ENCODE results near the gene SEZ6L2.
"Not testable (repeated sequence)": the region's sequence is repeated elsewhere in the genome, so short reads cannot be mapped to it uniquely, and the experiment has no call there.

Gene SEZ6L2

DNA sequence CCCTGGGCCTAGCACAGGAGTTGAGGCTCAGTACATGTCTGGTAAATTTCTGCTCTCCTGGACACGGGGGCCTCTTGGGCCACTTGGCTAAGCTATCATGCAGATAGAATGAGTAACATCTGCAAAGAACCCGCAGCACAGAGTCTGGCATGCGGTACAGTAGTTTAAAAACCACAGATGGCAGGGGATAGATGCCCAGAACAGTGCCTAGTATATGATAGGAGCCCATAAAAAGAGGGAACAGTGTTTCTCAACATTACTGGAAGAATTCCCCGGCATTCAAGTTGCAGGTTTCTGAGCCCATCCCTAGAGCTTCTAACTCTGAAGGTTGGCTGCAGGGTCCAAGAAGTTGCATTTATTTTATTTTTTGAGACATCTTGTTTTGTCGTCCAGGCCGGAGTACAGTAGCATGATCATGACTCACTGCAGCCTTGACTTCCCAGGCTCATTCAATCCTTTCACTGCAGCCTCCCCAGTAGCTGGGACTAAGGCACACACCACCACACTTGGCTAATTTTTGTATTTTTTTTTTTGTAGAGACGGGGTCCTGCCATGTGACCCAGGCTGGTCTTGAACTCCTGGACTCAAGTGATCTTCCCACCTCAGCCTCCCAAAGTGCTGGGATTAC is 42.1 kb downstream of the SEZ6L2 start:
- DNase-seq (ENCODE audit: low read depth, low spot score) = no peak

DNA sequence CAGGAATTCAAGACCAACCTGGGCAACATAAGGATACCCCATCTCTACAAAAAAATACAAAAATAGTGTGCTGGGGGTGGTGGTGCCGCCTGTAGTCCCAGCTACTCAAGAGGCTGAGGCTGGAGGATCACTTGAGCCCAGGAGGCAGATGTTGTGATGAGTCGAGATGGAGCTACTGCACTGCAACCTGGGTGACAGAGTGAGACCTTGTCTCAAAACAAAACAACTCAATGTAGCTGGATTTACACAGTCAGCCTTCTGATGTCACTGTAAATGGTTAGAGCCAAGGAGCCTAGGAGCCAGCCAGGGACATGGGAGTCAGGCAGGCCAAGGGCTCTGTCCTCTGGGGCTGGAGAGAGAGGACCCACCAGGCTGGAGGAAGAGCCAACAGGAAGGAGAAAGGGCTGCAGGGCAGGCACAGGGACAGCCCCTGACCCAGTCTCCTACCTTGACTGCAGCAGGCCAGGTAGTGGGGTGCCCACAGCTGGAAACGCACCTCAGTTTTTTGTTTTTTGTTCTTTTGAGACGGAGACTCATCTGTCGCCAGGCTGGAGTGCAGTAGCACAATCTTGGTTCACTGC is 44.7 kb downstream of the SEZ6L2 start:
- no peak for DNase-seq (ENCODE audit: low read depth, low spot score)

DNA sequence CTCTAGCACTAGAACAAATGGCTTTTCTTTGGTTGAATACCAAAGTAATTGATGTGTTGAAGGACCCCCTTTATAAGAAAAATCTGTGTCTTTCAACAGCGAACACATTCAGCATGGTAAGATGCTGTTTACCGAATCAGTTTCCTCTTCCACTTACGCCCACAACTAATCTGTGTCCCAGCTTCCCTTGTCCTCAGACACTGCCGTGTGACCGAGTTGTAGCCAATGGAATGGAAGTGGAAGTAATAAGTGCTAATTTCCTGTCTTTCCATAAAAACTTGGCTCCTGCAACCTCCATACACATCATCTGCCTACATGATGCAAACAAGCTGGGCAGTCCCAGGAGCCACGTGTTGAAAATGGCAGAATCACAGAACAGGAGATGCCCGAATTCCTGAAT is 46.7 kb downstream of the SEZ6L2 start:
- no peak for DNase-seq (ENCODE audit: low read depth, low spot score)

DNA sequence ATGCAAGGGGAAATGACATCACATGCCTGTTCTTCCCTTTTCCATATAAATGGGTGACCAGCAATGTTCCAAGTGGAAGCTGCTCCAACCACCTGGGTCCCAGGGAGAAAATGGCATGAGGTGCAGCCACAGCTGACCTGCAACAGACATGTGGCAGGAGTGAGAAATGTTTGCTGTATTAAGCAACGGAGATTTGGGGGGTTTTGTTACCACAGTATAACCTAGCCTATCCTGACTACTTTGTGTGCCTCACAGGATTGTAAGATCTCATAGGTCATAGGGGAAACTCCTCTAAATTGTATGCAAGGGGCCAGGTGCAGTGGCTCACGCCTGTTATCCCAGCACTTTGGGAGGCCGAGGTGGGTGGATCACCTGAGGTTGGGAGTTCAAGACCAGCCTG is 48.4 kb downstream of the SEZ6L2 start:
- no peak for DNase-seq (ENCODE audit: low read depth, low spot score)

DNA sequence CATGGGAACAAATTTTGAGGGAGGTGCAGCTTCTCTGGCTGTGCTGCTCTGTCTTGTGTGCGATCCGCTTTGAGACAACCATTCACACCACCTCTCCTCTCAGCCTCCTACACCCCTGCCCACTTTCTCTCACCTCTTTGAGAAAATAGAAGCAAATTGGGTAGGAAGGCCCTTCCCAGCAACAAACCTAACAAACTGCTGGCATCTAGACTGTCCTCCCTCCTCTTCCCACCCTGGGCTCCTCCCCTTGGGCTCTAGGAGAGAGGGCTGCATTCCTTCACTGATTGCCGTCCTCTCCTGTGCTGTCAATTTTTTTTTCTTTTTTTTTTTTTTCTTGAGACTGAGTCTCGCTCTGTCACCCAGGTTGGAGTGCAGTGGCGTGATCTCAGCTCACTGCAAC is 49.8 kb downstream of the SEZ6L2 start:
- DNase-seq (ENCODE audit: low read depth, low spot score) = no peak

DNA sequence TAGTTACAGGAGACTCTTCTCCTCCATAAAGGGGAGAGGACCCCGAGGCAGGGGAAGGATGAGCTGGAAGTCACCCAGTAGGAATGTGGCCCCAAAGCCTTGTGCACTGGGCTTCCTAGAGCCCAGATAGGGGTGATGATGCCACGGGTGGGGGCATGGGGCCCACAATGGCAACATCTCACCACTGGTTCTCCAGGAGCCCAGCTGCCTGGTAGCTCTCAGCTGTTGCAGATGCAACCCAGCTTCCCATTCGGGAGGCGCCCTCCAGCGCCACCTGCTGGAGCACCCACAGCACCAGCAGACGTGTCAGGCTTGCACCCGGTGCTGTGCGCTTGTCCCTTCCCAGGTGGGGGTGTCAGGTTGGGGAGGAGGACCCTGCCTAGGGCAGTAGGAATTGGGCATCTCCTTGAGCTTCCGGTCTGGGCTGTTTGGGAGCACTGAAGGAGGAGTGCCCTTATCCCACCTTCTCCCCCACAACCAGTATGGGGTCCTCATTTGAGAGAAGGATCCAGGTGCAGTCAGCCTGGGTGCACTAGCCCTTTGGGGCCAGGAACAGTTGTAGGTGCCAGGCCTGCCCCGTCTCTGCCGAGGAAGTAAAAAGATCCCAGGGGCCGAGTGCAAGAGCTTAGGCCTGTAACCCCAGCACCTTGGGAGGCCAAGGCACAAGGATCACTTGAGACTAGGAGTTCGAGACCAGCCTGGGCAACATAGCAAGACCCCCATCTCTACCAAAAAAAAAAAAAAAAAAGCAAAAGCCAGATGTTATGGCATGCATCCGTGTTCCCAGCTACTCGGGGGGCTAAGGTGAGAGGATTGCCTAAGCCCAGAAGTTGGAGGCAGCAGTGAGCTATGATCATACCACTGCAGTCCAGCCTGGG is 50.7 kb downstream of the SEZ6L2 start:
- DNase-seq (ENCODE audit: low read depth, low spot score) = no peak

DNA sequence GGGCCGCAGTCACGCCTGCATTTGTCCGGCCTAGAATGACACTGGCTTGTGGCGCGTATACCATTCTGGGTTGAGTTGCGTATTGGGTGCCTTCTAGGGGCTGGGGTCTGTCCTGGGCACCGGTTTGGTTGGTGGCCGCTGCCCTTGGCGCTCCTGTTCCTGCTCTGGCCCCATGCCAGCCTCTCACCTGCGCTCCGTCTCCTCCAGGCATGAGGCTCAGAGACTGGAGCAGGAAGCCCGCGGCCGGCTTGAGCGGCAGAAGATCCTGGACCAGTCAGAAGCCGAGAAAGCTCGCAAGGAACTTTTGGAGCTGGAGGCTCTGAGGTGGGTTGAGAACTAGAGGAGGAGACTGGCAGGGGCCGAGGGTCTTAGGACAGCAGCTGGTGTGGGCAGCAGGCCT is 53.7 kb downstream of the SEZ6L2 start:
- no peak for DNase-seq (ENCODE audit: low read depth, low spot score)

DNA sequence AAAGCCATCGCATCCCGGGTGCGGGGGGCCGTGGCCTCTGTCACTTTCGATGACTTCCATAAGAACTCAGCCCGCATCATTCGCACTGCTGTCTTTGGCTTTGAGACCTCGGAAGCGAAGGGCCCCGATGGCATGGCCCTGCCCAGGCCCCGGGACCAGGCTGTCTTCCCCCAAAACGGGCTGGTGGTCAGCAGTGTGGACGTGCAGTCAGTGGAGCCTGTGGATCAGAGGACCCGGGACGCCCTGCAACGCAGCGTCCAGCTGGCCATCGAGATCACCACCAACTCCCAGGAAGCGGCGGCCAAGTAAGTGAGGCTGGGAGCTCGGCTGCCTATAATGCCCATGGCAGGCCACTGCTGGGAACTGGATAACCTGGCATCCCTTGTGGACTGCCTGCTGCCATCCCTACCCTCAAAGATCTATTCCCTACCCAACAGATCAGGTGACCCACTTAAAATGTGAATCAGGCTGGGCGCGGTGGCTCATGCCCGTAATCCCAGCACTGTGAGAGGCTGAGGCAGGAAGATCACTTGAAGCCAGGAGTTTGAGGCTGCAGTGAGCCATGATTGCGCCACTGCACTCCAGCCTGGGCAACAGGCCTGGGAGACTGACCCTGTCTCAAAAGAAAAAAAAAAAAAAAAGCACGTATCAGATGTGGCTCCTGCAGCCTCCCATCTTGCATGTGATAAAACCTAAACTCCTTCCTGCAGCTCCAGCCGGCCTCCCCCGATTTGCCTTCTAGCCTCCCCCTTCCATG is 54.6 kb downstream of the SEZ6L2 start:
- DNase-seq (ENCODE audit: low read depth, low spot score) = no peak

DNA sequence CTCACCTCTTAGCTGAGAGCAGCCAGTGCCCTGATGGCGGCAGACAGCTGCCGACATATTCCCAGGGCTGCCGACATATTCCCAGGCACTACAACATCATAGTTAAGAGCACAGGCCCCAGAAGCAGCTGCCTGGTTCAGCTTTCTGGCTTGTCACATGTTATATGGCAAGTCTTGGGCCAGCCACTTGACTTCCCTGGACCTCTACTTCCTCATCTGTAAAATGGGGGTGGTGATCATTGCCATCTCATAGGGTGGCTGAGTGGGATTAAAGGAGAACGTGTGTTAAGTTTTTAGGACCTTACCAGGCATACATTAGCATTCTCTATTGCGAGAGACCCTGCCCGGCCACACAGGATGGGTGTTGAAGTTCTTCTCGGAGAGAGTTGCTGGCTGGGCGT is 55.4 kb downstream of the SEZ6L2 start:
- no peak for DNase-seq (ENCODE audit: low read depth, low spot score)

DNA sequence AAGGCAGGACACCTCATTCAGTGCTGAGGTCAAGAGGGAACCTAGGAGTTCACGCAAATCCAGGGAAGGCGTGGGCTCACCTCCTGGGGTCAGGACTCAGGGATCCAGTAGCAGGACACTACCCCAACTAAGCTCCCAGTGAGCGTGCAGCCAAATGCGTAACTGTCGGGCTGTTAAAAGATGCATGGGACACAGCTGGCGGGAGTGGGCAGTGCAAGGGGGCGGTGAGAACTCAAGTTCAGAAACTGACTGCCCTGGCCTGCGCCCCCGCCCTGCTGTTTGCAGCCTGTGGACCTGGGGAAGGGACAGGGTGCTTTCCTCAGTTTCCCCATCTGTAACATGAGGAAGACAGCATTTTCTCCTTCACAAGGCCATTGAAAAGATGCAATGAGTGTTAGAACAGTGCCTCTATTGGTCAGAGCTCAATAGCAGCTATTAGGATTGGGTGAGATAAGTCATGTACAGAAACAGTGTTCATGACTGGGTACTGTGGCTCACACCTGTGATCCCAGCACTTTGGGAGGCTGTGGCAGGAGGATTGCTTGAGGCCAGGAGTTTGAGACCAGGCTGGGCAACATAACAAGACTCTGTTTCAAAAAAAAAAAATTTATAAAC is 56.5 kb downstream of the SEZ6L2 start:
- DNase-seq (ENCODE audit: low read depth, low spot score) = no peak

DNA sequence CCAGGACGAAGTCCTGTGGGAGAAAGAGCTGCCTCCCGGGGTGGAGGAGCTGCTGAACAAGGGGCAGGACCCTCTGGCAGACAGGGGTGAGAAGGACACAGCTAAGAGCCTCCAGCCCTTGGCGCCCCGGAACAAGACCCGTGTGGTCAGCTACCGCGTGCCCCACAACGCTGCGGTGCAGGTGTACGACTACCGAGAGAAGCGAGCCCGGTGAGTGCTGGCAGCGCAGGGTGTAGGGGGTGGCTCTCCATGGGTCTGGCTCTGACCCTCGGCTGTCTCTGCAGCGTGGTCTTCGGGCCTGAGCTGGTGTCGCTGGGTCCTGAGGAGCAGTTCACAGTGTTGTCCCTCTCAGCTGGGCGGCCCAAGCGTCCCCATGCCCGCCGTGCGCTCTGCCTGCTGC is 57.7 kb downstream of the SEZ6L2 start:
- DNase-seq (ENCODE audit: low read depth, low spot score) = no peak

DNA sequence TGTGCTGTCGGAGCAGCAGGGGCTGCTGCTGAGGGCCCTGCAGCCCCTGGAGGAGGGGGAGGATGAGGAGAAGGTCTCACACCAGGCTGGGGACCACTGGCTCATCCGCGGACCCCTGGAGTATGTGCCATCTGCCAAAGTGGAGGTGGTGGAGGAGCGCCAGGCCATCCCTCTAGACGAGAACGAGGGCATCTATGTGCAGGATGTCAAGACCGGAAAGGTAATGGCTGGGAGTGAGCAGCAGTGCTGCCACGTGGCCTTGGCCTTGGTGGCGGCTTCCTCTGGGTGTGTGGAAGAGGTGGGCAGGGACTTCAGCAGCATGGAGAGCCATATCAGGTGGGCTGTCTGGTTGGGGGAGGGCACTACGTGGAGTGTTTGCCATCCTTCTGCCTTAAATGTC is 59.1 kb downstream of the SEZ6L2 start:
- no peak for DNase-seq (ENCODE audit: low read depth, low spot score)

DNA sequence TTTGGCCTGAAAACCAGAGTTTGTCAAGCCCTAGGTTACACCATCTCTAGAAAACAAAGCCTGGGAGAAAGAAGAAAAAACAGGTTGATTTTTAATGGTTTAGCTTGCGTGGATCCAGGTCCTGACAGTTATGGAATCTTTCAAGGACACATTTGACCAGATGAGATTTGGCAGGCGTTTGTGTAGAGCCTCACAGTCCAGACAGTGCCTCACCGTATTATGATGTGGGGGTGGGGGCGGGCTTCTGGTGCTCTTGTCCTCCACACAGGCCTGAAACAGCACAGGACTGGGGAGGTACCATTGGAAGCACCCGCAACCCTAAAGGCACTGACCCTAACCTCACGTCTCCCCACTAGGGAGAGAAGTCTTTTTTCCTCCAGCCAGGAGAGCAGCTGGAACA is 59.5 kb downstream of the SEZ6L2 start:
- DNase-seq (ENCODE audit: low read depth, low spot score) = no peak

DNA sequence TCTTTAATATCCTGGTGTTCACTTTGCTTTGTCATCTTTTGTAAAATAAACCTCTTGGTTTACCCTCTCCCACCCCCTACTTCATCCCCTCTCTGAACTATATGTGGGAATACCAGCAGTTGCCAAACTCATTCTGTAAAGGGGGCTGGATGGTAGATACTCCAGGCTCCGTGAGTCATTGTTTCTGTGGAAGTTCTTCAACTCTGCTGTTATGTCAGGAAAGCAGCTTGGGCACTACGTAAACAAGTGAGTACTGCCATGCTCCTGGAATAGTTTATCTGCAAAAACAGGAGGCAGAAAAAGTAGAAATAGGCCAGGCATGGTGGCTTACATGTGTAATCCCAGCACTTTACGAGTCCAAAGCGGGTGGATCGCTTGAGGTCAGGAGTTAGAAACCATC is 61.5 kb downstream of the SEZ6L2 start:
- DNase-seq (ENCODE audit: low read depth, low spot score) = no peak

DNA sequence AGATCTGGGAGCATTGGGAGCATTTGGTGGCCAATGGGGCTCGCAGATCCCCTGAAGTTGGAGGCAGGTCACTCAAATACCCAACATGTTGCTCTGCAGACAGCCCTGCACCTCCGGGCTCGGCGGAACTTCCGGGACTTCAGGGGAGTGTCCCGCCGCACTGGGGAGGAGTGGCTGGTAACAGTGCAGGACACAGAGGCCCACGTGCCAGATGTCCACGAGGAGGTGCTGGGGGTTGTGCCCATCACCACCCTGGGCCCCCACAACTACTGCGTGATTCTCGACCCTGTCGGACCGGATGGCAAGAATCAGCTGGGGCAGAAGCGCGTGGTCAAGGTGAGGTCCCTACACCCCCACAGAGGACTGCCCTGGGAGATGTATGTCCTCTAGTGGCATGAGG is 62.7 kb downstream of the SEZ6L2 start:
- DNase-seq (ENCODE audit: low read depth, low spot score) = no peak

DNA sequence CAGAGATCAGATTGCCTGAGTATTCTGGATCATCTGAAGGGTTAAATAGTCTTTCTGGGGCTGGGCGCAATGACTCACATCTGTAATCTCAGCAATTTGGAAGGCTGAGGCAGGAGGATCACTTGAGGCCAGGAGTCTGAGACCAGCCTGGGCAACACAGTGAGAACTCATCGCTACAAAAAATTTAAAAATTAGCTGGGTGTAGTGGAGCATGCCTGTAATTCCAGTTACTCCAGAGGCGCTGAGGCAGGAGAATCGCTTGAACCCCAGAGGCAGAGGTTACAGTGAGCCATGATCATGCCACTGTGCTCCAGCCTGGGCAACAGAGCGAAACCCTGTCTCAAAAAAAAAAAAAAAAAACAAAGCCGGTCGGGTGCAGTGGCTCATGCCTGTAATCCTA is 63.4 kb downstream of the SEZ6L2 start:
- DNase-seq (ENCODE audit: low read depth, low spot score) = no peak

DNA sequence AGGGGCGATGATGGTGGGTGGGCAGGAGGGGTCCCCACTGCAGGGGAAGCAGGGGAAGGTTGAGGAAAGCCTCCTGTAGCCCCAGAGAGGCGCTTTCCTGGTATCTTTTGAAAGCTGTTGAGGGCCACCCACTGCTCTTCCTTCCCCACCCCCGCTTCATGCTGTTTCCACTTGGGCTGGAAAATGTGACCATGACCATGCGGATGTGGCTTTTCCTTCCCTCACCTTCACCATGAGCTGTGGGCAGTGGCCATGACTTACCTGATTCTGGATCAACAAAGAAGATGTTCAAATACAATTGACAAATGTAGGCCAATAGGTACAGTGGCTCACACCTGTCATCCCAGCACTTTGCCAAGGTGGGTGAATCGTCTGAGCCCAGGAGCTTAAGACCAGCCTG is 65.3 kb downstream of the SEZ6L2 start:
- DNase-seq (ENCODE audit: low read depth, low spot score) = no peak

DNA sequence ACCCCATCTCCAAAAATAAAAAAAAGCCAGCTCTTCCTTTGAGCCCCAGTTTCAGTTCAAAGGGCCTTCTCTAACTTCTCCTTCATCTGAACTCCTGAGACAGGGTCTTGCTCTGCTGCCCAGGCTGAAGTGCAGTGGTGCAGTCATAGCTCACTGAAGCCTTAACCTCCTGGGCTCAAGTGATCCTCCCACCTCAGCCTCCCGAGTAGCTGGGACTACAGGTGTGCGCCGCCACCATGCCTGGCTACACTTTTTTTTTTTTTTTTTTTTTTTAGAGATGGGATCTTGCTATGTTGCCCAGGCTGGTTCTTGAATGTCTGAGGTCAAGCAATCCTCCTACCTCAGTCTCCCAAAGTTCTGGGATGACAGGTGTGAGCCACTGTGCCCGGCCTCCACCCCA is 66.1 kb downstream of the SEZ6L2 start:
- not testable (repeated sequence) for DNase-seq (ENCODE audit: low read depth, low spot score)

DNA sequence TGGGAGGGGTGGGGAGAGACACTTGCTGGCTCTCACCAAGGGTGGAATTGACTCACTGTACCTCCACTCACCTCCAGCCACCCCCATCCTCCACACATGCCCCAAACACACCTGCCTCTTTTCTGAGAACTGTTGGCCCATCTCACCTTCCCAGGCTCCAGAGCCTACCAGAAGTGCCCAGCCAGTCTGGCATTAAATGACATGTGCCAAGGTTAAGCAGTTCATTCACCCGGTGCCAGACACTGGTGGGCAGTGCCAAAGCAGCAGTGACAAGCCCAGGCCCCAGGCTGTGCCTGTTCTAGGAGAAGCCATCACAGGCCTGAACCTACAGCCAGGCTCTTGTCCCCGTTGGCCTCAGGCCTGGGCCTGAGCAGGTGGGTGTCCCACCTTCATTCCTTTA is 67.9 kb downstream of the SEZ6L2 start:
- no peak for DNase-seq (ENCODE audit: low read depth, low spot score)

DNA sequence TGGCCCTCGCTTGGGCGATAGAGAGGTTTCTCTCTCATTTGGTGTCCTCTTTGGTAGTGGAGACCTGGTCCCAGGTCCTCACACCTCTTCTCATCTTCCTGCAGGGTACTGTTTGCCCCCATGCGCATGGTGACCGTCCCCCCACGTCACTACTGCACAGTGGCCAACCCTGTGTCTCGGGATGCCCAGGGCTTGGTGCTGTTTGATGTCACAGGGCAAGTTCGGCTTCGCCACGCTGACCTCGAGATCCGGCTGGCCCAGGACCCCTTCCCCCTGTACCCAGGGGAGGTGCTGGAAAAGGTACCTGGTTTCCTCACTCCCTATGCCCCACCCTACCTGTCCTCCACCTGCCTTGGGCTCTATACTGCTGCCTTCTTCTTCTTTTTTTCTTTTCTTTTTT is 68.6 kb downstream of the SEZ6L2 start:
- no peak for DNase-seq (ENCODE audit: low read depth, low spot score)

DNA sequence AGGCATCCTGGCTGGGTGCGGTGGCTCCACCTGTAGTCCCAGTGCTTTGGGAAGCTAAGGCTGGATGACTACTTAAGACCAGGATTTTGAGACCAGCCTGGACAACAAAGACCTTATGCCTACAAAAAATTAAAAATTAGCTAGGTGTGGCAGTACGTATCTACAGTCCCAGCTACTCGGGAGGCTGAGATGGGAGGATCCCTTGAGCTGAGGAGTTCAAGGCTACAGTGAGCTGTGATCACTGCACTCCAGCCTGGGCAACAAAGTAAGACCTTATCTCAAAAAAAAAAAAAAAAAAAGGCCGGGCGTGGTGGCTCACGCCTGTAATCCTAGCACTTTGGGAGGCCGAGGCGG is 73.0 kb downstream of the SEZ6L2 start:
- no peak for DNase-seq (ENCODE audit: low read depth, low spot score)

All from smooth muscle cell of the brain vasculature (primary cell).